ENCODE measurements around the gene ACO2. TPM values are rescaled to one million over a fixed set of nuclear protein-coding genes. Genes with fewer than 3 reads are reported as not detected.

Gene ACO2
- total and polyA plus RNA-seq, 2 of the 4 experiments (the other 2 are of a cell fraction): 71.3 to 72.9 TPM

- Histone ChIP-seq H3K9me1 (ENCODE audit: insufficient read depth, low read length) (peaks cover 23% of the 10 kb centered on the region), H3K14ac (replicated peaks; ENCODE audit: low read depth, low read length) (no peak overlapping the region), H3K27ac (ENCODE audit: insufficient read depth, low read length) (no peak overlapping the region), H3K4me2 (ENCODE audit: low read depth, low read length) (no peak overlapping the region), H2AFZ (replicated peaks; ENCODE audit: low read length, poor library complexity) (no peak overlapping the region), H3K18ac (ENCODE audit: low read depth, low read length) (no peak overlapping the region), H3K4ac (ENCODE audit: low read depth, low read length) (no peak overlapping the region), H2BK120ac (ENCODE audit: low read depth, low read length) (no peak overlapping the region), H3K56ac (ENCODE audit: extremely low read depth, insufficient read depth, low read length) (no peak overlapping the region), H3K9ac (ENCODE audit: low read depth, low read length) (no peak overlapping the region), H2AK9ac (replicated peaks; ENCODE audit: low read depth, low read length, poor library complexity) (no peak overlapping the region), H3K36me3 (ENCODE audit: control insufficient read depth, insufficient read depth, low read length) (no peaks in the 10 kb centered on the region; the same call in 1 of the 2 replicates), H2AK5ac (ENCODE audit: low read depth, low read length) (no peak overlapping the region), H3K4me1 (ENCODE audit: control insufficient read depth, insufficient read depth, low read length) (peaks cover 29% of the 10 kb centered on the region), H4K20me1 (ENCODE audit: insufficient read depth, low read length) (peaks cover 70% of the 10 kb centered on the region), H4K91ac (ENCODE audit: insufficient read depth, low read depth, low read length) (no peak overlapping the region), H3K27me3 (ENCODE audit: control insufficient read depth, insufficient read depth, low read length) (no peaks in the 10 kb centered on the region), H3K23ac (ENCODE audit: low read depth, low read length) (no peak overlapping the region), H2BK5ac (ENCODE audit: low read depth, low read length, poor library complexity, severe bottlenecking) (no peak overlapping the region), H2BK20ac (ENCODE audit: low read depth, low read length) (no peak overlapping the region), H3K9me3 (ENCODE audit: control insufficient read depth, insufficient read depth, low read length) (no peaks in the 10 kb centered on the region), H2BK15ac (ENCODE audit: low read depth, low read length) (no peak overlapping the region), H3K4me3 (ENCODE audit: insufficient read depth, low read depth, low read length) (no peak overlapping the region), H3K79me1 (ENCODE audit: low read depth in 1 of 2, low read length in 2 of 2) (peaks cover 28 to 86% of the 10 kb centered on the region in 2 experiments), H4K5ac (ENCODE audit: low read depth, low read length) (no peak overlapping the region), H4K8ac (ENCODE audit: low read depth in 2 of 2, low read length in 2 of 2) (no peak overlapping the region)
- DNase-seq: no peak
- ChIA-PET POLR2A (ENCODE audit: unreplicated experiment) (no interaction called here), CTCF (no interaction called here)
- TF ChIP-seq CEBPB (IDR thresholded peaks at IDR 0.05; ENCODE audit: low read depth, low read length): no peak
- no peak for TF ChIP-seq POLR2A (IDR thresholded peaks at IDR 0.05; ENCODE audit: low read depth, low read length)
- no peak for TF ChIP-seq MXI1 (IDR thresholded peaks at IDR 0.05; ENCODE audit: borderline replicate concordance, low read depth, low read length)
- no peak for TF ChIP-seq FOS (IDR thresholded peaks at IDR 0.05; ENCODE audit: low read depth, low read length)
- no peak for TF ChIP-seq RCOR1 (IDR thresholded peaks at IDR 0.05; ENCODE audit: insufficient replicate concordance, low read length)
- no peak for TF ChIP-seq RFX5 (IDR thresholded peaks at IDR 0.05; ENCODE audit: low read depth, low read length)
- TF ChIP-seq, protein P1, sequence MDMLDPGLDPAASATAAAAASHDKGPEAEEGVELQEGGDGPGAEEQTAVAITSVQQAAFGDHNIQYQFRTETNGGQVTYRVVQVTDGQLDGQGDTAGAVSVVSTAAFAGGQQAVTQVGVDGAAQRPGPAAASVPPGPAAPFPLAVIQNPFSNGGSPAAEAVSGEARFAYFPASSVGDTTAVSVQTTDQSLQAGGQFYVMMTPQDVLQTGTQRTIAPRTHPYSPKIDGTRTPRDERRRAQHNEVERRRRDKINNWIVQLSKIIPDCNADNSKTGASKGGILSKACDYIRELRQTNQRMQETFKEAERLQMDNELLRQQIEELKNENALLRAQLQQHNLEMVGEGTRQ (IDR thresholded peaks at IDR 0.05; ENCODE audit: low read depth, low read length): no peak
- TF ChIP-seq CTCF (conservative IDR thresholded peaks at IDR 0.05; ENCODE audit: low read depth, low read length): no peak
- TF ChIP-seq, protein P2, sequence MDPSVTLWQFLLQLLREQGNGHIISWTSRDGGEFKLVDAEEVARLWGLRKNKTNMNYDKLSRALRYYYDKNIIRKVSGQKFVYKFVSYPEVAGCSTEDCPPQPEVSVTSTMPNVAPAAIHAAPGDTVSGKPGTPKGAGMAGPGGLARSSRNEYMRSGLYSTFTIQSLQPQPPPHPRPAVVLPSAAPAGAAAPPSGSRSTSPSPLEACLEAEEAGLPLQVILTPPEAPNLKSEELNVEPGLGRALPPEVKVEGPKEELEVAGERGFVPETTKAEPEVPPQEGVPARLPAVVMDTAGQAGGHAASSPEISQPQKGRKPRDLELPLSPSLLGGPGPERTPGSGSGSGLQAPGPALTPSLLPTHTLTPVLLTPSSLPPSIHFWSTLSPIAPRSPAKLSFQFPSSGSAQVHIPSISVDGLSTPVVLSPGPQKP (IDR thresholded peaks at IDR 0.05; ENCODE audit: borderline replicate concordance, low read depth, low read length): no peak
- no peak for TF ChIP-seq BHLHE40 (IDR thresholded peaks at IDR 0.05; ENCODE audit: low read depth, low read length)
- no peak for ATAC-seq (ENCODE audit: low read depth)
- in situ Hi-C loops (cut with MboI; ENCODE audit: low sequenced_read_pairs): no loop called here
- BruUV-seq (replicated peaks): no TSS peak
- intact Hi-C loops (cut with micrococcal nuclease): no loop called here
- 91% methylated on average over 4 of the region's 7 CpGs; no CpG with 5 or more reads in 1 of the 2 experiments for WGBS, 2 experiments (ENCODE audit: extremely low coverage in 2 of 2, insufficient read length in 1 of 2)
- dilution Hi-C loops (cut with HindIII; ENCODE audit: low sequenced_read_pairs, unreplicated experiment): no loop called here
These were observed 16.1 kb downstream of the ACO2 start for GRCh38 chr22:41485033-41485432.
